OCI-LY1 (cell line): Measurements from ENCODE around the gene SPI1.

Experiments used
- H2AFZ ChIP-seq: fragments of 200-600 bp; sonication (generic), shearing (Covaris generic); 2 replicates; pipeline ENCODE4 v1.6.0; 2014; ENCODE audit warnings: antibody characterized with exemption, mild to moderate bottlenecking, low read length
- H3F3A ChIP-seq: fragments of 200-600 bp; sonication (generic), shearing (Covaris generic); 2 replicates; pipeline ENCODE4 v1.6.0; 2014; ENCODE audit warnings: mild to moderate bottlenecking, antibody characterized with exemption, low read length, moderate library complexity; ENCODE audit not compliant: insufficient read depth
- H3K27ac ChIP-seq: fragments of 200-600 bp; sonication (generic); 2 replicates; pipeline ENCODE4 v1.5.1; 2014; ENCODE audit warnings: low read length, mixed run types, mild to moderate bottlenecking, low read depth; ENCODE audit not compliant: poor library complexity, severe bottlenecking
- H3K27me3 ChIP-seq: fragments of 200-600 bp; sonication (generic); 2 replicates; pipeline ENCODE4 v1.6.0; 2014; ENCODE audit warnings: antibody characterized with exemption, mild to moderate bottlenecking, low read length, moderate library complexity; ENCODE audit not compliant: insufficient read depth
- H3K36me3 ChIP-seq: fragments of 200-600 bp; sonication (generic); 2 replicates; pipeline ENCODE4 v1.6.1; 2014; ENCODE audit warnings: mild to moderate bottlenecking, antibody characterized with exemption, low read length, moderate library complexity, mixed read lengths; ENCODE audit not compliant: insufficient read depth
- H3K4me1 ChIP-seq: fragments of 200-600 bp; sonication (generic); 2 replicates; pipeline ENCODE4 v1.5.1; 2014; ENCODE audit warnings: mild to moderate bottlenecking, low read length, moderate library complexity; ENCODE audit not compliant: insufficient read depth, severe bottlenecking
- H3K4me2 ChIP-seq: fragments of 200-600 bp; sonication (generic), shearing (Covaris generic); 2 replicates; pipeline ENCODE4 v1.6.1; 2014; ENCODE audit warnings: low read length
- H3K4me3 ChIP-seq: fragments of 200-600 bp; sonication (generic); 2 replicates; pipeline ENCODE4 v1.5.1; 2014; ENCODE audit warnings: low read length, low read depth, mild to moderate bottlenecking, mixed read lengths; ENCODE audit not compliant: poor library complexity, severe bottlenecking
- H3K79me2 ChIP-seq: fragments of 200-600 bp; shearing (Covaris generic); 2 replicates; pipeline ENCODE4 v1.6.1; 2016; ENCODE audit warnings: mixed run types, low read length, mixed read lengths; ENCODE audit not compliant: insufficient read depth
- H3K9ac ChIP-seq: fragments of 200-600 bp; sonication (generic), shearing (Covaris generic); 2 replicates; pipeline ENCODE4 v1.6.1; 2014; ENCODE audit warnings: mild to moderate bottlenecking, low read length, mixed read lengths
- H3K9me2 ChIP-seq: fragments of 200-600 bp; sonication (generic), shearing (Covaris generic); 2 replicates; pipeline ENCODE4 v1.6.1; 2014; ENCODE audit warnings: low read depth, mild to moderate bottlenecking, low read length, mixed read lengths
- H3K9me3 ChIP-seq: fragments of 200-600 bp; shearing (Covaris generic); 2 replicates; pipeline ENCODE4 v1.6.1; 2014; ENCODE audit warnings: low read length, mixed read lengths
- H4K20me1 ChIP-seq: fragments of 200-600 bp; sonication (generic), shearing (Covaris generic); 2 replicates; pipeline ENCODE4 v1.6.0; 2016; ENCODE audit warnings: mild to moderate bottlenecking, low read length; ENCODE audit not compliant: insufficient read depth
- EZH2 ChIP-seq: fragments of 200-600 bp; sonication (generic), shearing (Covaris generic); IDR thresholded peaks from 2 replicates; pipeline ENCODE4 v1.8.0; 2017; ENCODE audit warnings: borderline replicate concordance, mixed run types, mild to moderate bottlenecking, antibody characterized with exemption, low read length, moderate library complexity, mixed read lengths
- TF ChIP-seq, protein P1 (sequence below): fragments of 200-600 bp; sonication (generic), shearing (Covaris generic); IDR thresholded peaks from 2 replicates; pipeline ENCODE4 v1.5.1; 2017; ENCODE audit warnings: mild to moderate bottlenecking, antibody characterized with exemption, low read length, moderate library complexity, mixed read lengths

SPI1 gene

DNA sequence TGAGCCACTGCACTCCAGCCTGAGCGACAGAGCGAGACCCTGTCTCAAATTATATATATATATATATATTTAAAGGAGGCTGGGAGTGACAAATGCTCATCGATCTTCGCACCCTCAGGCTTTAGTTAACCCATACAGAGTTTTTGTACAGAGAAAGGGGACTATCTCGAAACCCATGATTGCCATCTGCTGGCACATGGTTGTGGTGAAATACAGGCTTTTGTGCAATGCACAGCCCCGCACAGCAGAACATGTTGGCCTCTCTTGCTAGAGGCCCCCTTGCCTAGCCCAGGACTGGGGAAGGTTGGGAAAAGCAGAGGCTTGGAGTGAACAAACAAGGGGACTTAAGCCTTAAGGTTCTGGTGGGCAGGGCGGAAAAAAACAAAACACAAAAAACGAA is 29.5 kb downstream of the SPI1 start:
- Histone ChIP-seq H4K20me1 (no peaks in the 10 kb centered on the region), H3F3A (no peaks in the 10 kb centered on the region), H2AFZ (no peak overlapping the region), H3K9me2 (no peaks in the 10 kb centered on the region), H3K4me3 (no peak overlapping the region), H3K4me2 (no peak overlapping the region), H3K36me3 (no peaks in the 10 kb centered on the region), H3K27me3 (no peaks in the 10 kb centered on the region), H3K9ac (no peak overlapping the region), H3K4me1 (no peaks in the 10 kb centered on the region), H3K9me3 (no peaks in the 10 kb centered on the region), H3K79me2 (no peaks in the 10 kb centered on the region), H3K27ac (no peak overlapping the region)
- TF ChIP-seq EZH2: no peak
- TF ChIP-seq, protein P1, sequence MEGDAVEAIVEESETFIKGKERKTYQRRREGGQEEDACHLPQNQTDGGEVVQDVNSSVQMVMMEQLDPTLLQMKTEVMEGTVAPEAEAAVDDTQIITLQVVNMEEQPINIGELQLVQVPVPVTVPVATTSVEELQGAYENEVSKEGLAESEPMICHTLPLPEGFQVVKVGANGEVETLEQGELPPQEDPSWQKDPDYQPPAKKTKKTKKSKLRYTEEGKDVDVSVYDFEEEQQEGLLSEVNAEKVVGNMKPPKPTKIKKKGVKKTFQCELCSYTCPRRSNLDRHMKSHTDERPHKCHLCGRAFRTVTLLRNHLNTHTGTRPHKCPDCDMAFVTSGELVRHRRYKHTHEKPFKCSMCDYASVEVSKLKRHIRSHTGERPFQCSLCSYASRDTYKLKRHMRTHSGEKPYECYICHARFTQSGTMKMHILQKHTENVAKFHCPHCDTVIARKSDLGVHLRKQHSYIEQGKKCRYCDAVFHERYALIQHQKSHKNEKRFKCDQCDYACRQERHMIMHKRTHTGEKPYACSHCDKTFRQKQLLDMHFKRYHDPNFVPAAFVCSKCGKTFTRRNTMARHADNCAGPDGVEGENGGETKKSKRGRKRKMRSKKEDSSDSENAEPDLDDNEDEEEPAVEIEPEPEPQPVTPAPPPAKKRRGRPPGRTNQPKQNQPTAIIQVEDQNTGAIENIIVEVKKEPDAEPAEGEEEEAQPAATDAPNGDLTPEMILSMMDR: peak; percentile 53

DNA sequence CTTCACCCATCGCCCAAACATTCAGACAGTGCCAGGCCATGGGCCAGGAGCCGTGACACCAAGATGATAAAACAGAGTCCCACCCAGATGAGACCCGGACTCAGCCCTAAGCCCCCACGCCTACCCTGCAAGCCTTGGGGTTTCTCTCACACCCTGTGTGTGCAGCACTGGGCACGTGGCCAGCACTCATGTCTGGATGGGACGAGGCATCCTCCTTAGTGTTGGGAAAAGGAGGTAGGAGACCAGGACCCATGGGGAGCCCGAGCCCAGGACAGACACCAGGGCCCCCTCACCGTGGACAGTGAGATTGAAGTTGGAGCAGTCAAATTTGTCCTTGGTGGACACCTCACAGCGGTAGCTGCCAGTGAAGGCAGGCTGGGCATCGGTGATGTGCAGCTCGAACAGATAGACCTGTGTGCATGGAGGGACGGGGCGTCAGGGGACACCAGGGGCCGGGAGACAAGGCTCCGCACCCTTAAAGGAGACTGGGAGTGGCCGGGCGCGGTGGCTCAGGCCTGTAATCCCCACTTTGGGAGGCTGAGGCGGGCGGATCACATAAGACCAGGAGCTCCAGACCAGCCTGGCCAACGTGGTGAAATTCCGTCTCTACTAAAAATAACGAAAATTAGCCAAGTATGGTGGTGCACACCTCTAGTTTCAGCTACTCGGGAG is 30.1 kb downstream of the SPI1 start:
- H3K27ac ChIP-seq: no peak overlapping the region
- H3K4me3 ChIP-seq: no peak overlapping the region
- H3K4me2 ChIP-seq: no peak overlapping the region
- H3K9me3 ChIP-seq: no peaks in the 10 kb centered on the region
- no peaks in the 10 kb centered on the region for H3K9me2 ChIP-seq
- H4K20me1 ChIP-seq: no peaks in the 10 kb centered on the region
- TF ChIP-seq, protein P1: no peak
- no peak for TF ChIP-seq EZH2
- no peaks in the 10 kb centered on the region for H3K79me2 ChIP-seq
- H3K27me3 ChIP-seq: no peaks in the 10 kb centered on the region
- no peaks in the 10 kb centered on the region for H3K4me1 ChIP-seq
- no peaks in the 10 kb centered on the region for H3K36me3 ChIP-seq
- no peak overlapping the region for H3K9ac ChIP-seq
- no peaks in the 10 kb centered on the region for H3F3A ChIP-seq
- H2AFZ ChIP-seq: no peak overlapping the region

DNA sequence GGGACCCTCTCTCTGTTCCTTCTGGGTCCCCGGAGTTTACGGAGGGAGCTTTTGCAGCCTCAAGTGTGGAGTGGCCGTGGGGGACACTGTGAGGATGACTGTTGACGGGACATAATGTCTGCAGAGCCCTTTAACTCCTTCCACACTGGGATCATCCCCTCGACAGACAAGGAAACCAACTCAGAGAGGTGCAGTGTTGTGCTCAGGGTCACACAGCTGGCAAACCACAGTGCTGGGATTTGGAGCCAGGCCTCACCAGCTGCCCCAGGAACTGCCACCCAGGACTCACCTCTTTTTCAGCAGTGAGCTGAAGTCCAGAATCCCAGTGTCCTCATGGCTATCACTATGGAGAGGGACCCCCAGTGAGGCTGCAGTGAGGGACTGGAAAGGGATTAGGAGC is 31.2 kb downstream of the SPI1 start:
- no peak overlapping the region for H2AFZ ChIP-seq
- TF ChIP-seq EZH2: no peak
- TF ChIP-seq, protein P1: no peak
- H3K27me3 ChIP-seq: peaks cover 5% of the 10 kb centered on the region; the same call in 1 of the 2 replicates
- no peak overlapping the region for H3K27ac ChIP-seq
- no peaks in the 10 kb centered on the region for H3K36me3 ChIP-seq
- no peak overlapping the region for H3K4me3 ChIP-seq
- H4K20me1 ChIP-seq: no peaks in the 10 kb centered on the region
- no peaks in the 10 kb centered on the region for H3K79me2 ChIP-seq
- H3K9ac ChIP-seq: no peak overlapping the region
- no peak overlapping the region for H3K4me2 ChIP-seq
- no peaks in the 10 kb centered on the region for H3F3A ChIP-seq
- H3K9me2 ChIP-seq: no peaks in the 10 kb centered on the region
- H3K4me1 ChIP-seq: no peaks in the 10 kb centered on the region
- H3K9me3 ChIP-seq: no peaks in the 10 kb centered on the region
